Central memory CD8-positive, alpha-beta T cell (primary cell): ENCODE data around the gene STK39.

Source experiments
- ATAC-seq: fragments of 150-1000 bp; cut with Tn5 transposase; replicated peaks from 2 replicates; pipeline ENCODE4 v1.10.0; 2022; ENCODE audit warnings: mild to moderate bottlenecking, moderate FRiP score, moderate number of reproducible peaks; ENCODE audit not compliant: poor library complexity, severe bottlenecking; ENCODE audit errors: extremely low read depth
- DNase-seq, 2 donors: peaks; one replicate each; pipeline ENCODE4 v3.0.0; 2021; ENCODE audit warnings: low spot score in 2 of 2
- H3K27ac Mint-ChIP-seq: one replicate; pipeline ENCODE4 v1.8.0; 2022; ENCODE audit warnings: low read depth, mild to moderate bottlenecking, moderate library complexity, mixed read lengths
- H3K27me3 Mint-ChIP-seq: one replicate; pipeline ENCODE4 v1.8.0; 2022; ENCODE audit warnings: mixed read lengths
- H3K36me3 Mint-ChIP-seq: one replicate; pipeline ENCODE4 v1.8.0; 2022; ENCODE audit warnings: mild to moderate bottlenecking, moderate library complexity, mixed read lengths; ENCODE audit not compliant: insufficient read depth
- H3K4me1 Mint-ChIP-seq: one replicate; pipeline ENCODE4 v1.8.0; 2022; ENCODE audit warnings: mixed read lengths
- H3K4me3 Mint-ChIP-seq: one replicate; pipeline ENCODE4 v1.8.0; 2022; ENCODE audit warnings: mild to moderate bottlenecking, moderate library complexity, mixed read lengths
- H3K9me3 Mint-ChIP-seq: one replicate; pipeline ENCODE4 v1.8.0; 2022; ENCODE audit warnings: mixed read lengths

STK39 gene

GRCh38 chr2:168060986-168061750 lies 186.2 kb downstream of the STK39 start:
- peaks cover 5% of the 10 kb centered on the region for H3K4me1 Mint-ChIP-seq

GRCh38 chr2:168059758-168060157 lies 187.6 kb downstream of the STK39 start:
- Mint-ChIP-seq H3K4me3 (no peak overlapping the region), H3K27ac (no peak overlapping the region), H3K9me3 (no peaks in the 10 kb centered on the region), H3K27me3 (no peaks in the 10 kb centered on the region), H3K4me1 (peaks cover 5% of the 10 kb centered on the region), H3K36me3 (peaks cover 24% of the 10 kb centered on the region)
- no peak for ATAC-seq
- no peak for DNase-seq

More at GRCh38 chr2:168060986-168061750, 186.2 kb downstream of the STK39 start:
- H3K4me3 Mint-ChIP-seq, result no peak overlapping the region
- H3K27ac Mint-ChIP-seq, result no peak overlapping the region
- no peaks in the 10 kb centered on the region for H3K27me3 Mint-ChIP-seq
- H3K36me3 Mint-ChIP-seq, result peaks cover 24% of the 10 kb centered on the region
- ATAC-seq (no peak), DNase-seq (no peak)
- H3K9me3 Mint-ChIP-seq, result no peaks in the 10 kb centered on the region

- no peaks in the 10 kb centered on the region for H3K9me3 Mint-ChIP-seq
- no peak for ATAC-seq
- peaks cover 26% of the 10 kb centered on the region for H3K36me3 Mint-ChIP-seq
- no peak overlapping the region for H3K27ac Mint-ChIP-seq
- peaks cover 8% of the 10 kb centered on the region for H3K4me1 Mint-ChIP-seq
- no peak overlapping the region for H3K4me3 Mint-ChIP-seq
- H3K27me3 Mint-ChIP-seq, result no peaks in the 10 kb centered on the region
- DNase-seq, result no peak
These were observed 188.7 kb downstream of the STK39 start for GRCh38 chr2:168058675-168059074.

- peaks cover 18% of the 10 kb centered on the region for H3K36me3 Mint-ChIP-seq
- no peak for ATAC-seq
- H3K27ac Mint-ChIP-seq, result no peak overlapping the region
These were observed 191.1 kb downstream of the STK39 start for GRCh38 chr2:168056242-168056787.

GRCh38 chr2:168054657-168055056 lies 192.7 kb downstream of the STK39 start:
- Mint-ChIP-seq H3K4me1 (peaks cover 8% of the 10 kb centered on the region), H3K27ac (no peak overlapping the region)
- no peak for DNase-seq

More at GRCh38 chr2:168056242-168056787, 191.1 kb downstream of the STK39 start:
- no peak overlapping the region for H3K4me3 Mint-ChIP-seq
- H3K4me1 Mint-ChIP-seq, result peaks cover 4% of the 10 kb centered on the region
- no peak for DNase-seq
- no peaks in the 10 kb centered on the region for H3K9me3 Mint-ChIP-seq
- no peaks in the 10 kb centered on the region for H3K27me3 Mint-ChIP-seq

GRCh38 chr2:168053676-168054075 lies 193.7 kb downstream of the STK39 start:
- ATAC-seq (no peak), DNase-seq (no peak)
- Mint-ChIP-seq H3K9me3 (no peaks in the 10 kb centered on the region), H3K36me3 (peaks cover 22% of the 10 kb centered on the region), H3K27me3 (no peaks in the 10 kb centered on the region), H3K4me1 (peaks cover 18% of the 10 kb centered on the region), H3K4me3 (no peak overlapping the region), H3K27ac (no peak overlapping the region)

More at GRCh38 chr2:168054657-168055056, 192.7 kb downstream of the STK39 start:
- no peaks in the 10 kb centered on the region for H3K9me3 Mint-ChIP-seq
- peaks cover 19% of the 10 kb centered on the region for H3K36me3 Mint-ChIP-seq
- H3K4me3 Mint-ChIP-seq, result no peak overlapping the region
- H3K27me3 Mint-ChIP-seq, result no peaks in the 10 kb centered on the region
- peak; percentile 28 for ATAC-seq

- no peaks in the 10 kb centered on the region for H3K27me3 Mint-ChIP-seq
- peaks cover 23% of the 10 kb centered on the region for H3K36me3 Mint-ChIP-seq
- no peak overlapping the region for H3K27ac Mint-ChIP-seq
These were observed 194.6 kb downstream of the STK39 start for GRCh38 chr2:168052773-168053172.

GRCh38 chr2:168050377-168050776 lies 197.0 kb downstream of the STK39 start:
- H3K4me1 Mint-ChIP-seq, result peaks cover 27% of the 10 kb centered on the region

More at GRCh38 chr2:168052773-168053172, 194.6 kb downstream of the STK39 start:
- no peak for DNase-seq
- Mint-ChIP-seq H3K9me3 (no peaks in the 10 kb centered on the region), H3K4me1 (peaks cover 21% of the 10 kb centered on the region), H3K4me3 (no peak overlapping the region)
- ATAC-seq, result no peak

GRCh38 chr2:168049609-168050008 lies 197.8 kb downstream of the STK39 start:
- no peaks in the 10 kb centered on the region for H3K27me3 Mint-ChIP-seq
- no peak for ATAC-seq
- H3K4me3 Mint-ChIP-seq, result no peak overlapping the region
- H3K9me3 Mint-ChIP-seq, result no peaks in the 10 kb centered on the region
- H3K4me1 Mint-ChIP-seq, result peaks cover 28% of the 10 kb centered on the region
- no peak overlapping the region for H3K27ac Mint-ChIP-seq
- DNase-seq, result no peak
- H3K36me3 Mint-ChIP-seq, result peaks cover 26% of the 10 kb centered on the region

More at GRCh38 chr2:168050377-168050776, 197.0 kb downstream of the STK39 start:
- Mint-ChIP-seq H3K4me3 (no peak overlapping the region), H3K9me3 (no peaks in the 10 kb centered on the region), H3K27me3 (no peaks in the 10 kb centered on the region), H3K36me3 (peaks cover 26% of the 10 kb centered on the region), H3K27ac (no peak overlapping the region)
- no peak for ATAC-seq
- no peak for DNase-seq

GRCh38 chr2:168047091-168047690 lies 200.2 kb downstream of the STK39 start:
- DNase-seq, result no peak
- H3K9me3 Mint-ChIP-seq, result no peaks in the 10 kb centered on the region
- H3K27me3 Mint-ChIP-seq, result no peaks in the 10 kb centered on the region
- peaks cover 21% of the 10 kb centered on the region for H3K36me3 Mint-ChIP-seq
- no peak overlapping the region for H3K27ac Mint-ChIP-seq
- no peak overlapping the region for H3K4me3 Mint-ChIP-seq
- ATAC-seq, result no peak
- H3K4me1 Mint-ChIP-seq, result peaks cover 41% of the 10 kb centered on the region

GRCh38 chr2:168044579-168044978 lies 202.8 kb downstream of the STK39 start:
- Mint-ChIP-seq H3K4me1 (peaks cover 52% of the 10 kb centered on the region), H3K9me3 (no peaks in the 10 kb centered on the region), H3K27me3 (no peaks in the 10 kb centered on the region), H3K4me3 (no peak overlapping the region), H3K36me3 (peaks cover 8% of the 10 kb centered on the region), H3K27ac (no peak overlapping the region)
- DNase-seq, result no peak
- ATAC-seq, result no peak

GRCh38 chr2:168044176-168044575 lies 203.2 kb downstream of the STK39 start:
- DNase-seq (no peak), ATAC-seq (no peak)
- Mint-ChIP-seq H3K4me1 (peaks cover 48% of the 10 kb centered on the region), H3K36me3 (peaks cover 8% of the 10 kb centered on the region), H3K27me3 (no peaks in the 10 kb centered on the region), H3K4me3 (no peak overlapping the region), H3K9me3 (no peaks in the 10 kb centered on the region), H3K27ac (no peak overlapping the region)
